Neural cell (in vitro differentiated cells): ENCODE results near the gene MRPL24.

Experiments
- CTCF ChIP-seq: fragments of 450-650 bp; IDR thresholded peaks from 2 replicates; pipeline ENCODE4 v1.5.1; 2014; ENCODE audit warnings: antibody characterized with exemption, mild to moderate bottlenecking, moderate library complexity; ENCODE audit not compliant: poor library complexity, severe bottlenecking
- EZH2 ChIP-seq: fragments of 200-600, 300-800 bp; shearing (Covaris generic), sonication (generic); IDR thresholded peaks from 2 replicates; pipeline ENCODE4 v1.6.1; 2014; ENCODE audit warnings: antibody characterized with exemption, low read length, borderline replicate concordance, mild to moderate bottlenecking; ENCODE audit not compliant: insufficient read depth, poor library complexity, severe bottlenecking
- TAF1 ChIP-seq: IDR thresholded peaks from 2 replicates; pipeline ENCODE4 v1.6.1; 2012; ENCODE audit warnings: low read depth

- TF ChIP-seq TAF1 (no peak), CTCF (no peak), EZH2 (no peak)
Observed at GRCh38 chr1:156712626-156713025, 28.3 kb downstream of the MRPL24 start.
